Gastrocnemius medialis (tissue), 4 donors: ENCODE measurements around the gene SIRPB1.

ENCODE experiments used
- POLR2A ChIP-seq, 2 donors: fragments of 450-650 bp; IDR thresholded peaks; one replicate each; pipeline ENCODE4 v1.6.1; 2017; ENCODE audit warnings: antibody characterized with exemption in 2 of 2, mild to moderate bottlenecking in 2 of 2, moderate library complexity in 2 of 2
- TF ChIP-seq, protein P1 (sequence below), 5 experiments: fragments of 450-650 bp in 3 of 5; fragments of 200-600 bp in 2 of 5; sonication (generic) in 2 of 5; IDR thresholded peaks in 4 of 5; conservative IDR thresholded peaks in 1 of 5; 1 replicate in 4 of 5; 2 replicates in 1 of 5; pipeline ENCODE4 v1.5.1; 2016 to 2019; ENCODE audit warnings: antibody characterized with exemption in 5 of 5, mild to moderate bottlenecking in 3 of 5, moderate library complexity in 3 of 5

DNA sequence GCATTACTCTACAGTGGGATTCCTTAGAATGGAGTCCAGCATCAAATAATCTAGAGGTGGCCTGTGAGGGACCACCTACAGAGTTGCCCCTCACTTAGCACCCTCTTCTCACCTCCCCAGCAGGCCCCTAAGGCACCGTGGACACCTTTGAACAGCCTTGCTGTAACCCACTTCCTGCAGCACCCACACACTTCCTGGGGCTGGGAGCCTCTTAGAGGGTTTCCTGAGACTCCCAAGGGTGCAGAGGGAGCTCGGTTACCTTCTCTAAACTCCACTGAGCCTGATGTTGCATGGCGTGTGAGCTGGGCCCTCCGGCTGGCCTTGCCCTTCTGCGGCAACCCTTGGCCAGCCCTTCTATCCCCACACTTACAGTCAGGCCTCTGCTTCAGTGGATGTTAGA lies 45.1 kb upstream of the SIRPB1 start:
- TF ChIP-seq, protein P1, sequence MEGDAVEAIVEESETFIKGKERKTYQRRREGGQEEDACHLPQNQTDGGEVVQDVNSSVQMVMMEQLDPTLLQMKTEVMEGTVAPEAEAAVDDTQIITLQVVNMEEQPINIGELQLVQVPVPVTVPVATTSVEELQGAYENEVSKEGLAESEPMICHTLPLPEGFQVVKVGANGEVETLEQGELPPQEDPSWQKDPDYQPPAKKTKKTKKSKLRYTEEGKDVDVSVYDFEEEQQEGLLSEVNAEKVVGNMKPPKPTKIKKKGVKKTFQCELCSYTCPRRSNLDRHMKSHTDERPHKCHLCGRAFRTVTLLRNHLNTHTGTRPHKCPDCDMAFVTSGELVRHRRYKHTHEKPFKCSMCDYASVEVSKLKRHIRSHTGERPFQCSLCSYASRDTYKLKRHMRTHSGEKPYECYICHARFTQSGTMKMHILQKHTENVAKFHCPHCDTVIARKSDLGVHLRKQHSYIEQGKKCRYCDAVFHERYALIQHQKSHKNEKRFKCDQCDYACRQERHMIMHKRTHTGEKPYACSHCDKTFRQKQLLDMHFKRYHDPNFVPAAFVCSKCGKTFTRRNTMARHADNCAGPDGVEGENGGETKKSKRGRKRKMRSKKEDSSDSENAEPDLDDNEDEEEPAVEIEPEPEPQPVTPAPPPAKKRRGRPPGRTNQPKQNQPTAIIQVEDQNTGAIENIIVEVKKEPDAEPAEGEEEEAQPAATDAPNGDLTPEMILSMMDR (IDR thresholded peaks at IDR 0.05 in 4 of 5, conservative IDR thresholded peaks at IDR 0.05 in 1 of 5): no peak
- no peak for TF ChIP-seq POLR2A (IDR thresholded peaks at IDR 0.05)
